Measurements from ENCODE around the gene SLC22A31.
"Not testable (repeated sequence)": the region's sequence is repeated elsewhere in the genome, so short reads cannot be mapped to it uniquely, and the experiment has no call there.

SLC22A31 gene

DNA sequence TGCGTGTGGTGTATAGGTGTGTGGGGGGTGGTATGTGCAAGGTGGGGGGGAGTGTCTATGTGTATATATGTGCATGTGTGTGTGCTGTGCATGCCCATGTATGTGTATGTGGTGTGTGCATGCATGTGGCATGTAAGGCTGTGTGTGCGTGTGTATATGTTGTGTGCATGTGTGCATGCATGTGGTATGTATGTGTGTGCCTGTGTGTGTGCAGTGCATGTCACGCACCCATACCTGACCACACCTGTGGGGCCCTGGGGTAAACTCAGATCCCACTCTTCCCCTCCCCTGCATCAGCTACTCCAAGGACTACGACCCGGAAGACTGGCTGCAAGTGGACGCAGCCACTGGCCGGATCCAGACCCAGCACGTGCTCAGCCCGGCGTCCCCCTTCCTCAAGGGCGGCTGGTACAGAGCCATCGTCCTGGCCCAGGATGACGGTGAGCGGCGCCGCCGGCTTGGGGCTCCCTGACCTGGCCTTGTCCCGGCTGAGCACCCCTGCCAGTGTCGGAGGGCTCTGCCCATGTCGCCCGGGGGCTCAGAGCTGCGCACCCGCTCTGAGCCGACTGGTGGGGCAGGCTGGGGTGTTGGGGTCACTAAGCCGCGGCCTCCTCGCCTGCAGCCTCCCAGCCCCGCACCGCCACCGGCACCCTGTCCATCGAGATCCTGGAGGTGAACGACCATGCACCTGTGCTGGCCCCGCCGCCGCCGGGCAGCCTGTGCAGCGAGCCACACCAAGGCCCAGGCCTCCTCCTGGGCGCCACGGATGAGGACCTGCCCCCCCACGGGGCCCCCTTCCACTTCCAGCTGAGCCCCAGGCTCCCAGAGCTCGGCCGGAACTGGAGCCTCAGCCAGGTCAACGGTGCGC is 9.1 kb downstream of the SLC22A31 start:
- Histone ChIP-seq H3K27me3 (ENCODE audit: low read depth, low read length) (no peaks in the 10 kb centered on the region), H3K27ac (ENCODE audit: low read length) (no peak overlapping the region), H3K36me3 (ENCODE audit: control insufficient read depth in 1 of 2, insufficient read depth in 2 of 2, low read length in 2 of 2) (no peaks in the 10 kb centered on the region), H3K4me3 (ENCODE audit: low read depth in 1 of 2, low read length in 2 of 2) (no peak overlapping the region), H3K9me3 (ENCODE audit: control insufficient read depth in 1 of 2, low read length in 2 of 2) (no peaks in the 10 kb centered on the region), H3K4me1 (ENCODE audit: control insufficient read depth in 1 of 2, insufficient read depth in 2 of 2, low read length in 2 of 2) (peaks cover 0 to 7% of the 10 kb centered on the region in 2 donors)

DNA sequence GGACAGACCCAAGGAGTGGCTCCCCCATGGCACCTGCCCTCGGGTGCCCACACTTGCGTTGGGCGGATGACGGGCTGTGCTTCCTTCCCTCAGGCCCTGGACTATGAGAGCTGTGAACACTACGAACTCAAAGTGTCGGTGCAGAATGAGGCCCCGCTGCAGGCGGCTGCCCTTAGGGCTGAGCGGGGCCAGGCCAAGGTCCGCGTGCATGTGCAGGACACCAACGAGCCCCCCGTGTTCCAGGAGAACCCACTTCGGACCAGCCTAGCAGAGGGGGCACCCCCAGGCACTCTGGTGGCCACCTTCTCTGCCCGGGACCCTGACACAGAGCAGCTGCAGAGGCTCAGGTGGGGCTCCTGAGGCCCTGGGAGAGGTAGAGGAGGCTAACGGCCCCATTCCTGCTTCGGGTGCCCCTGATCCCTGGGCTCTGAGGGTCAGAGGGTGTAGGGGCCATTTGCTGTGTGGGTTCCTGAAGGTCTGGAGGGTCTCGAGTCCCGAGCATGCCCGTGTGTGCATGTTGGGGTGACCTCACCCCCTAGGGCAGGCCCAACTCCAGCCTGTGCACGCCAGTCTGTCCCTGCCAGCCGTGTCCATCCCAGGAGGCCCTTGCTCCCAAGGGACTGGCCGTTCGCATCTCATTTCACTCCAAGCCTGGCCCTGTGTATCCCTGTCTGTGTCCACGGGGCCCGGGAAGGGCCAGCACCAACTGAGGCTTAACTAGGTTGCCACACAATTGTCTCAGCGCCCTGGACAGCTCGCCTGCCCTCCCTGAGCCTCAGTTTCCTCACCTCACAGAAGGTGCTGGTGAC is 10.0 kb downstream of the SLC22A31 start:
- peaks cover 0 to 7% of the 10 kb centered on the region in 2 donors for H3K4me1 ChIP-seq (ENCODE audit: control insufficient read depth in 1 of 2, insufficient read depth in 2 of 2, low read length in 2 of 2)
- no peaks in the 10 kb centered on the region for H3K9me3 ChIP-seq (ENCODE audit: control insufficient read depth in 1 of 2, low read length in 2 of 2)
- no peak overlapping the region for H3K27ac ChIP-seq (ENCODE audit: low read length)
- H3K4me3 ChIP-seq (ENCODE audit: low read depth in 1 of 2, low read length in 2 of 2): no peak overlapping the region
- no peaks in the 10 kb centered on the region for H3K36me3 ChIP-seq (ENCODE audit: control insufficient read depth in 1 of 2, insufficient read depth in 2 of 2, low read length in 2 of 2)
- H3K27me3 ChIP-seq (ENCODE audit: low read depth, low read length): no peaks in the 10 kb centered on the region

DNA sequence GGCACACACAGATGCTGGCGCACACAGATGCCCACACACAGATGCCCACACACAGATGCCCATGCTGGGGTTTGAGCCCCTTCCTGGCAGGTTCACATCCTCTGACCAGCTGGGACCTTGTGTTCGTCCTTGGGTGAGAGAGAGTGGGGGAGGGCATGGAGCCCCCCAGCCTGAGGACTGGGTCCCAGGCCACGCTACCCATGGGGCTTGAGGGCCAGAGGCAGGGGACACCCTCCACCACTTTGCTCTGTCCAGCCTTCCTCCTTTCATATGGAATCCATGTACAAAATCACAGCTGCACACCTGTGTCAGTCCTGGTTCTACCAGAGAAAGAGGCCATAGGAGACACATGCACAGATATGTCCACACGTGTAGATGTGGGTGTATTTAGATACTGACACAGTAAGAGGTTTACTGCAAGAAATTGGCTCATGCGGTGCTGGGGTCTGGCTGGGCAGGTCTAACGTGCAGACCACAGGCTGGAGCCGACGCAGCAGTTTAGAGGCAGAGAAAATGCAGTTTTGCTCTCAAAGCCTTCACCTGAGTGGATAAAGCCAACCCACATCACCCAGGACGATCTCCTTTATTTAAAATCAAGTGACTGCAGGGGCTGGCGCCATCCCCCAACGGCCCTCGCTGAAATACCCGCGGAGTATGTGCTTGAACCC is 10.8 kb downstream of the SLC22A31 start:
- H3K9me3 ChIP-seq (ENCODE audit: control insufficient read depth in 1 of 2, low read length in 2 of 2): no peaks in the 10 kb centered on the region
- peaks cover 0 to 7% of the 10 kb centered on the region in 2 donors for H3K4me1 ChIP-seq (ENCODE audit: control insufficient read depth in 1 of 2, insufficient read depth in 2 of 2, low read length in 2 of 2)
- H3K27me3 ChIP-seq (ENCODE audit: low read depth, low read length): no peaks in the 10 kb centered on the region
- H3K4me3 ChIP-seq (ENCODE audit: low read depth in 1 of 2, low read length in 2 of 2): no peak overlapping the region
- H3K36me3 ChIP-seq (ENCODE audit: control insufficient read depth in 1 of 2, insufficient read depth in 2 of 2, low read length in 2 of 2): no peaks in the 10 kb centered on the region
- no peak overlapping the region for H3K27ac ChIP-seq (ENCODE audit: low read length)

DNA sequence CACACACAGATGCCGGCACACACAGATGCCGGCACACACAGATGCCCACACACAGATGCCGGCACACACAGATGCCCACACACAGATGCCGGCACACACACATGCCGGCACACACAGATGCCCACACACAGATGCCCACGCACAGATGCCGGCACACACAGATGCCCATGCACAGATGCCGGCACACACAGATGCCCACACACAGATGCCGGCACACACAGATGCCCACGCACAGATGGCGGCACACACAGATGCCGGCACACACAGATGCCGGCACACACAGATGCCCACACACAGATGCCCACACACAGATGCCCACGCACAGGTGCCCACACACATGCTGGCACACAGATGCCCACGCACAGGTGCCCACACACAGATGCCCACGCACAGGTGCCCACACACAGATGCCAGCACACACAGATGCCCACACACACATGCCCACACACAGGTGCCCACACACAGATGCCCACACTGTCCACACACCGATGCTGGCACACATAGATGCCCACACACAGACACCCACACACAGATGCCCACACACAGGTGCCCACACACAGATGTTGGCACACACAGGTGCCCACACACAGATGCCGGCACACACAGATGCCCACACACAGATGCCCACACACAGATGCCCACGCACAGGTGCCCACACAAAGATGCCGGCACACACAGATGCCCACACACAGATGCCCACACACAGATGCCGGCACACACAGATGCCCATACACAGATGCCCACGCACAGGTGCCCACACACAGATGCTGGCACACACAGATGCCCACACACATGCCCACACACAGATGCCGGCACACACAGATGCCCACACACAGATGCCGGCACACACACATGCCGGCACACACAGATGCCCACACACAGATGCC is 11.6 kb downstream of the SLC22A31 start:
- not testable (repeated sequence) for H3K4me1 ChIP-seq (ENCODE audit: control insufficient read depth in 1 of 2, insufficient read depth in 2 of 2, low read length in 2 of 2); H3K36me3 ChIP-seq (ENCODE audit: control insufficient read depth in 1 of 2, insufficient read depth in 2 of 2, low read length in 2 of 2); H3K4me3 ChIP-seq (ENCODE audit: low read depth in 1 of 2, low read length in 2 of 2); H3K9me3 ChIP-seq (ENCODE audit: control insufficient read depth in 1 of 2, low read length in 2 of 2); H3K27ac ChIP-seq (ENCODE audit: low read length); H3K27me3 ChIP-seq (ENCODE audit: low read depth, low read length)

DNA sequence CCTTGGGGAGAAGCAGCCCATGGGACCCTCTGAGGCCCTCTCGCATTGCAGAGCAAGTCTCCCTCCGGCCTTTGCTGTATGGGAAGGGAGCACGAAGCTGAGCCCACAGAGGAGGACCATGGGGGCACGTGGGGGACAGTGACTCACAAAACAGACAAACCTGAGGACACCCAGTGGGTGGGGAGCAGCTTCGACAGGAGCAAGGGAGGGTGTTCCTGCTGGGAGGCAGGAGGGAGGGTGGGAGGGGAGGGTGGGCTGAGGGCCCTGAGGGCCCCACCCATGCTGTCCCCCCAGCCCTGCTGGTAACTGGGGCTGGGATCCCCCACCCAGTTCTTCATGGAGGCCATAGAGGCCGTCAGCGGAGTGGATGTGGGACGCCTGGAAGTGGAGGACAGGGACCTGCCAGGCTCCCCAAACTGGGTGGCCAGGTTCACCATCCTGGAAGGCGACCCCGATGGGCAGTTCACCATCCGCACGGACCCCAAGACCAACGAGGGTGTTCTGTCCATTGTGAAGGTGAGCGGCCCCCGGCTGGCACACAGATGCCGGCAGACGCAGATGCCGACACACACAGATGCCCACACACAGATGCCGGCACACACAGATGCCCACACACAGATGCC is 12.5 kb downstream of the SLC22A31 start:
- H3K27me3 ChIP-seq (ENCODE audit: low read depth, low read length): no peaks in the 10 kb centered on the region
- no peaks in the 10 kb centered on the region for H3K9me3 ChIP-seq (ENCODE audit: control insufficient read depth in 1 of 2, low read length in 2 of 2)
- no peaks in the 10 kb centered on the region for H3K36me3 ChIP-seq (ENCODE audit: control insufficient read depth in 1 of 2, insufficient read depth in 2 of 2, low read length in 2 of 2)
- no peak overlapping the region for H3K4me3 ChIP-seq (ENCODE audit: low read depth in 1 of 2, low read length in 2 of 2)
- H3K4me1 ChIP-seq (ENCODE audit: control insufficient read depth in 1 of 2, insufficient read depth in 2 of 2, low read length in 2 of 2): peaks cover 0 to 7% of the 10 kb centered on the region in 2 donors
- H3K27ac ChIP-seq (ENCODE audit: low read length): no peak overlapping the region

DNA sequence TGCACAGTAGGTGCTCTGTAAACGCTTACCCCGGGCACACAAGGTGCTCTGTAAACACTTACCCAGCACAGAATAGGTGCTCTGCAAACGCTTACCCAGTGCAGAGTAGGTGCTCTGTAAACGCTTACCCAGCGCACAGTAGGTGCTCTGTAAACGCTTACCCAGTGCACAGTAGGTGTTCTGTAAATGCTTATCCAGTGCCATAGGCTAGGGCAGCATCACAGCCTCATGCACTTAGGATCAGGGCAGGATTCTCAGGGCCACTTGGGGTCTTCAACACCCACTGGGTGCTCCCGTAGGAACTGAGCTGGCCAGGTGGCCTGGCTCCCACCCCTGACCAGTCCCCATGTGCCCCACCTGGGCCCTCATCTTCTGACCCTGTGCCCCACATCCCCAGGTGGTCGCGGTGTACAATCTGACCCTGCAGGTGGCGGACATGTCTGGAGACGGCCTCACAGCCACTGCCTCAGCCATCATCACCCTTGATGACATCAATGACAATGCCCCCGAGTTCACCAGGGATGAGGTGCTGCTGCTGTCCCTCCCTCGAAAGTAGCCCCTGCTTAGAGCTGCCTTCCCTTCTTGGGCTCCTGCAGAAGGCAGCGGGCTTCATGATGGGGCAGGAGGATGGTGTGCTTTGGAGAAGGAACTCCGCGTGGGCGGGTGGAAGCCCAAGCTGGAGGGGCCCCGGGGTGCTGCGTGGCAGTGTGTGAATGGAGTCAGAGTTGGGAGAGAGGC is 13.1 kb downstream of the SLC22A31 start:
- H3K4me3 ChIP-seq (ENCODE audit: low read depth in 1 of 2, low read length in 2 of 2): no peak overlapping the region
- no peaks in the 10 kb centered on the region for H3K9me3 ChIP-seq (ENCODE audit: control insufficient read depth in 1 of 2, low read length in 2 of 2)
- no peaks in the 10 kb centered on the region for H3K36me3 ChIP-seq (ENCODE audit: control insufficient read depth in 1 of 2, insufficient read depth in 2 of 2, low read length in 2 of 2)
- H3K27ac ChIP-seq (ENCODE audit: low read length): no peak overlapping the region
- peaks cover 0 to 6% of the 10 kb centered on the region in 2 donors for H3K4me1 ChIP-seq (ENCODE audit: control insufficient read depth in 1 of 2, insufficient read depth in 2 of 2, low read length in 2 of 2)
- H3K27me3 ChIP-seq (ENCODE audit: low read depth, low read length): no peaks in the 10 kb centered on the region

DNA sequence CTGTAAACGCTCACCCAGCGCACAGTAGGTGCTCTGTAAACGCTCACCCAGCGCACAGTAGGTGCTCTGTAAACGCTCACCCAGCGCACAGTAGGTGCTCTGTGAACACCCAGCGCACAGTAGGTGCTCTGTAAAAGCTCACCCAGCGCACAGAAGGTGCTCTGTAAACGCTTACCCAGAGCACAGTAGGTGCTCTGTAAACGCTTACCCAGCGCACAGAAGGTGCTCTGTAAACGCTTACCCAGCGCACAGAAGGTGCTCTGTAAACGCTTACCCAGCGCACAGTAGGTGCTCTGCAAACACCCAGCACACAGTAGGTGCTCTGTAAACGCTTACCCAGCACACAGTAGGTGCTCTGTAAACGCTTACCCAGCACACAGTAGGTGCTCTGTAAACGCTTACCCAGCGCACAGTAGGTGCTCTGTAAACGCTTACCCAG is 13.7 kb downstream of the SLC22A31 start:
- H3K27ac ChIP-seq (ENCODE audit: low read length); H3K36me3 ChIP-seq (ENCODE audit: control insufficient read depth in 1 of 2, insufficient read depth in 2 of 2, low read length in 2 of 2); H3K4me1 ChIP-seq (ENCODE audit: control insufficient read depth in 1 of 2, insufficient read depth in 2 of 2, low read length in 2 of 2): not testable (repeated sequence)

DNA sequence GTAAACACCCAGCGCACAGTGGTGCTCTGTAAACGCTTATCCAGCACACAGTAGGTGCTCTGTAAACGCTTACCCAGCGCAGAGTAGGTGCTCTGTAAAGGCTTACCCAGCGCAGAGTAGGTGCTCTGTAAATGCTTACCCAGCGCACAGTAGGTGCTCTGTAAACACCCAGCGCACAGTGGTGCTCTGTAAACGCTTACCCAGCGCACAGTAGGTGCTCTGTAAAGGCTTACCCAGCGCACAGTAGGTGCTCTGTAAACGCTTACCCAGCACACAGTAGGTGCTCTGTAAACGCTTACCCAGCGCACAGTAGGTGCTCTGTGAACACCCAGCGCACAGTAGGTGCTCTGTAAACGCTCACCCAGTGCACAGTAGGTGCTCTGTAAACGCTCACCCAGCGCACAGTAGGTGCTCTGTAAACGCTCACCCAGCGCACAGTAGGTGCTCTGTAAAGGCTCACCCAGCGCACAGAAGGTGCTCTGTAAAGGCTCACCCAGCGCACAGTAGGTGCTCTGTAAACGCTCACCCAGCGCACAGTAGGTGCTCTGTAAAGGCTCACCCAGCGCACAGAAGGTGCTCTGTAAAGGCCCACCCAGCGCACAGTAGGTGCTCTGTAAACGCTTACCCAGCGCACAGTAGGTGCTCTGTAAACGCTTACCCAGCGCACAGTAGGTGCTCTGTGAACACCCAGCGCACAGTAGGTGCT is 14.3 kb downstream of the SLC22A31 start:
- H3K27ac ChIP-seq (ENCODE audit: low read length); H3K36me3 ChIP-seq (ENCODE audit: control insufficient read depth in 1 of 2, insufficient read depth in 2 of 2, low read length in 2 of 2); H3K27me3 ChIP-seq (ENCODE audit: low read depth, low read length); H3K4me1 ChIP-seq (ENCODE audit: control insufficient read depth in 1 of 2, insufficient read depth in 2 of 2, low read length in 2 of 2); H3K9me3 ChIP-seq (ENCODE audit: control insufficient read depth in 1 of 2, low read length in 2 of 2); H3K4me3 ChIP-seq (ENCODE audit: low read depth in 1 of 2, low read length in 2 of 2): not testable (repeated sequence)

More for the DNA sequence above, 13.7 kb downstream of the SLC22A31 start:
- H3K9me3 ChIP-seq (ENCODE audit: control insufficient read depth in 1 of 2, low read length in 2 of 2); H3K4me3 ChIP-seq (ENCODE audit: low read depth in 1 of 2, low read length in 2 of 2); H3K27me3 ChIP-seq (ENCODE audit: low read depth, low read length): not testable (repeated sequence)

DNA sequence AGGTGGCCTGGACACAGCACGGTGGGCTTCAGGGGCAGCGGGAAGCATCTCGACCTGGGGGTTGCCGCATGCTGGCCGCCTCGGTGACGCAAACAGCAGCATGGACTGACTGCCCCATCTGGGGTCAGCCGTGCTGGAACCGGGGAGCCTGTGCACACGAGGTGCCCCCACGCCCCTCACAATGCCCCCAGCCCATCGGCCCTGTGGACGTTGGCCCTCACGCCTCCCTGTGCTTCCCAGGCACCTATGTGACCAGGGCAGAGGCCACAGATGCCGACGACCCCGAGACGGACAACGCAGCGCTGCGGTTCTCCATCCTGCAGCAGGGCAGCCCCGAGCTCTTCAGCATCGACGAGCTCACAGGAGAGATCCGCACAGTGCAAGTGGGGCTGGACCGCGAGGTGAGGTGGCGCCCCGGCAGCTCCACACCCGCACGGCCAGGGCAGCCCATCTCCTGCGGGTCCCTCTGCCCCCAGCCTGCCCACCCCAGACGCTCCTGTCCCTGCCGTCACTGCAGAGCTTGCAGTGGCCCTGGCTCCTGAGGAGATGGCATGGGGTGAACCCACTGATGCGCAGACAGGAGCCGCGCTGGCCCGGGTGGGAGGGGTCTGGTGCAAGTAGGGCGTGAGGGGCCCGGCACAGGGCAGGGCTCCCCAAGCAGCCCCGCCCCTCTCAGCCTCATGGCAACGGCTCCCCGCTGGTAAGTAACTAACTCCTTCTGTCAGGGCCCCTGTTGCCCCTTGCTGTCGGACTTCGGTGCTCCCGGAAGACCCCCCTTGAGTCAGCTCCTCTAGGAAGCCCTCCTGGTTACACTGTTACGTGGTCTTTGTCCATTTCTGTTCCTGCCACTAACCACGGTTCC is 15.2 kb downstream of the SLC22A31 start:
- Histone ChIP-seq H3K9me3 (ENCODE audit: control insufficient read depth in 1 of 2, low read length in 2 of 2) (no peaks in the 10 kb centered on the region), H3K27ac (ENCODE audit: low read length) (no peak overlapping the region), H3K36me3 (ENCODE audit: control insufficient read depth in 1 of 2, insufficient read depth in 2 of 2, low read length in 2 of 2) (no peaks in the 10 kb centered on the region), H3K4me3 (ENCODE audit: low read depth in 1 of 2, low read length in 2 of 2) (no peak overlapping the region), H3K27me3 (ENCODE audit: low read depth, low read length) (no peaks in the 10 kb centered on the region), H3K4me1 (ENCODE audit: control insufficient read depth in 1 of 2, insufficient read depth in 2 of 2, low read length in 2 of 2) (no peaks in the 10 kb centered on the region)

Data from muscle layer of duodenum (tissue), 2 donors.